Measurements from ENCODE around the gene GFAP.

The GFAP gene

DNA sequence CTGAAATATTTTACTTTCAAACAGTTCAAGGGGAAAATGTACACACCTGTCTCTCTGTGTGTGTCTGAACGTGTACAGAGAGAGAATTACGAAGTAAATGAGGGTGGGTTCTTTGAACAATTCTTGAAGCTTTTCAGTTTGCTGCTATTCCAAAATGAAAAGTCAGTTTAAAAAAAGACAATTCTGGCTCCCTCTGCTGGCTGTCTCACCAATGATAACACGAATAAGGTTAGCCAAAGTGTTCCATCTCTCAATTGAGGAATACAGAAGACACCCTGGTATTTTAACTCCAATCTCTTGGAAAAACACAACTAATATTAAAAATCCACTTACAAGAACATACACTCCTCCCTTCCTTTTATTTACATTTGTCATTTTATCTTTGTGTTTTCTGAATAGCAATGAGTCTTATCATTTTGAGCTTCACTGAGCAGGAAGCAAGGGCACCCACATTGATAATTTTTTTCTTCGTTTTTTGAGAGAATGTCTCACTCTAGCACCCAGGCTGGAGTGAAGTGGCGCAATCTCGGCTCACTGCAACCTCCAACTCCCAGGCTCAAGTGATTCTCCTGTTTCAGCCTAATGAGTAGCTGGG is 36.6 kb downstream of the GFAP start:
- no peaks in the 10 kb centered on the region for H3K79me2 ChIP-seq (ENCODE audit: insufficient read depth, low read length)
- H3F3A ChIP-seq (ENCODE audit: insufficient read depth, low read length) = no peaks in the 10 kb centered on the region
- no peak overlapping the region for H3K9ac ChIP-seq (ENCODE audit: low read length)
- no peaks in the 10 kb centered on the region for H3K4me1 ChIP-seq (ENCODE audit: insufficient read depth, low read length, severe bottlenecking)
- H3K36me3 ChIP-seq (ENCODE audit: insufficient read depth, low read length) = peaks cover 86% of the 10 kb centered on the region
- no peaks in the 10 kb centered on the region for H4K20me1 ChIP-seq (ENCODE audit: insufficient read depth, low read length)
- H3K9me3 ChIP-seq (ENCODE audit: low read length) = no peaks in the 10 kb centered on the region
- no peak overlapping the region for H3K4me3 ChIP-seq (ENCODE audit: low read depth, low read length, poor library complexity, severe bottlenecking)
- no peak overlapping the region for H2AFZ ChIP-seq (ENCODE audit: low read length)
- no peak for TF ChIP-seq EZH2 (IDR thresholded peaks at IDR 0.05; ENCODE audit: borderline replicate concordance, low read length)
- TF ChIP-seq, protein P1, sequence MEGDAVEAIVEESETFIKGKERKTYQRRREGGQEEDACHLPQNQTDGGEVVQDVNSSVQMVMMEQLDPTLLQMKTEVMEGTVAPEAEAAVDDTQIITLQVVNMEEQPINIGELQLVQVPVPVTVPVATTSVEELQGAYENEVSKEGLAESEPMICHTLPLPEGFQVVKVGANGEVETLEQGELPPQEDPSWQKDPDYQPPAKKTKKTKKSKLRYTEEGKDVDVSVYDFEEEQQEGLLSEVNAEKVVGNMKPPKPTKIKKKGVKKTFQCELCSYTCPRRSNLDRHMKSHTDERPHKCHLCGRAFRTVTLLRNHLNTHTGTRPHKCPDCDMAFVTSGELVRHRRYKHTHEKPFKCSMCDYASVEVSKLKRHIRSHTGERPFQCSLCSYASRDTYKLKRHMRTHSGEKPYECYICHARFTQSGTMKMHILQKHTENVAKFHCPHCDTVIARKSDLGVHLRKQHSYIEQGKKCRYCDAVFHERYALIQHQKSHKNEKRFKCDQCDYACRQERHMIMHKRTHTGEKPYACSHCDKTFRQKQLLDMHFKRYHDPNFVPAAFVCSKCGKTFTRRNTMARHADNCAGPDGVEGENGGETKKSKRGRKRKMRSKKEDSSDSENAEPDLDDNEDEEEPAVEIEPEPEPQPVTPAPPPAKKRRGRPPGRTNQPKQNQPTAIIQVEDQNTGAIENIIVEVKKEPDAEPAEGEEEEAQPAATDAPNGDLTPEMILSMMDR (IDR thresholded peaks at IDR 0.05; ENCODE audit: low read length) = peak; percentile 68
- H3K27ac ChIP-seq (ENCODE audit: low read depth, low read length, poor library complexity, severe bottlenecking) = no peak overlapping the region
- no peaks in the 10 kb centered on the region for H3K9me2 ChIP-seq (ENCODE audit: low read depth, low read length)
- no peak overlapping the region for H3K4me2 ChIP-seq (ENCODE audit: low read length)
- H3K27me3 ChIP-seq (ENCODE audit: insufficient read depth, low read length) = no peaks in the 10 kb centered on the region

DNA sequence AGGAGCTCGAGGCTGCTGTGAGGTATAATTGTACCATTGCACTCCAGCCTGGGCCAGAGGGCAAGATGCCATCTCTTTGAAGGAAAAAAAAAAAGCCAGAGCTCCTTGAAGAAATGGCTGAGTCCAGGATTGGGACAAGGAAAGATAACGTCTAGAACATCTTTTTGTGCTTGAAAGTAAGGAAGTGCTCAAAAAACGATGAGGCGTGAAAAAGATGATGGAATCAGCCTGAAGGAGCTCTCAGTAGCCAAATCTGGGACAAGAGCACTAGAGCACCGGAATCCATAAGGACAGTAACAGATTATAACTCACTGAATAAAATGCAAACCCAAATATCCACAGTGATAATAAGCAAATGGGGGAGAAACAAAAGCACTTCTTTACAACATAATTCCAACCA is 38.2 kb downstream of the GFAP start:
- H2AFZ ChIP-seq (ENCODE audit: low read length) = no peak overlapping the region
- H3K4me3 ChIP-seq (ENCODE audit: low read depth, low read length, poor library complexity, severe bottlenecking) = no peak overlapping the region
- no peaks in the 10 kb centered on the region for H3K4me1 ChIP-seq (ENCODE audit: insufficient read depth, low read length, severe bottlenecking)
- H3K9me3 ChIP-seq (ENCODE audit: low read length) = no peaks in the 10 kb centered on the region
- H3K9ac ChIP-seq (ENCODE audit: low read length) = no peak overlapping the region
- no peak overlapping the region for H3K27ac ChIP-seq (ENCODE audit: low read depth, low read length, poor library complexity, severe bottlenecking)
- TF ChIP-seq, protein P1 (IDR thresholded peaks at IDR 0.05; ENCODE audit: low read length) = no peak
- TF ChIP-seq EZH2 (IDR thresholded peaks at IDR 0.05; ENCODE audit: borderline replicate concordance, low read length) = no peak
- H3K27me3 ChIP-seq (ENCODE audit: insufficient read depth, low read length) = no peaks in the 10 kb centered on the region
- peaks cover 85% of the 10 kb centered on the region for H3K36me3 ChIP-seq (ENCODE audit: insufficient read depth, low read length)
- no peaks in the 10 kb centered on the region for H4K20me1 ChIP-seq (ENCODE audit: insufficient read depth, low read length)
- no peaks in the 10 kb centered on the region for H3F3A ChIP-seq (ENCODE audit: insufficient read depth, low read length)
- no peaks in the 10 kb centered on the region for H3K79me2 ChIP-seq (ENCODE audit: insufficient read depth, low read length)
- H3K9me2 ChIP-seq (ENCODE audit: low read depth, low read length) = no peaks in the 10 kb centered on the region
- no peak overlapping the region for H3K4me2 ChIP-seq (ENCODE audit: low read length)

DNA sequence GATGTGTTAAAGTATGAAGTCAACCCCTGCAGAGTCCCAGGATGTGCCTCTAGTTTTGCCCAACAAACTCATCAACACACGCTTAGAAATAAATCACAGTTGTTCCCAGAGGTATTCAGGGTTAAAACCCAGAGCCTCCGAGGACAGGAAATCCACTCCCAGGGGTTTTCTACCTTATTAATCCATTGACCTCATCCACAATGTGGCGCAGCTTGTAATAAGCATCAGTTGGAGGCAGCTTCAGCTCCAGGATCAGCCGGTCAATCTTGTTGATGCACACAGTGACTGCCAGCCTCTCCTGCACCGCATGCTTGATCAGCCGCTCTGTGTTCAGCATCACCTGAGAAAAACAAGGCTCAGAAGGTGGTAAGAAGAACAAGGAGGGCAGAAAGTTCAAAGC is 39.5 kb downstream of the GFAP start:
- no peak overlapping the region for H3K4me2 ChIP-seq (ENCODE audit: low read length)
- no peak for TF ChIP-seq EZH2 (IDR thresholded peaks at IDR 0.05; ENCODE audit: borderline replicate concordance, low read length)
- TF ChIP-seq, protein P1 (IDR thresholded peaks at IDR 0.05; ENCODE audit: low read length) = no peak
- no peak overlapping the region for H2AFZ ChIP-seq (ENCODE audit: low read length)
- H3K36me3 ChIP-seq (ENCODE audit: insufficient read depth, low read length) = peaks cover 81% of the 10 kb centered on the region
- H3K9me2 ChIP-seq (ENCODE audit: low read depth, low read length) = no peaks in the 10 kb centered on the region
- no peaks in the 10 kb centered on the region for H3K9me3 ChIP-seq (ENCODE audit: low read length)
- no peaks in the 10 kb centered on the region for H3K4me1 ChIP-seq (ENCODE audit: insufficient read depth, low read length, severe bottlenecking)
- no peaks in the 10 kb centered on the region for H3K27me3 ChIP-seq (ENCODE audit: insufficient read depth, low read length)
- H3K9ac ChIP-seq (ENCODE audit: low read length) = no peak overlapping the region
- H4K20me1 ChIP-seq (ENCODE audit: insufficient read depth, low read length) = no peaks in the 10 kb centered on the region
- H3F3A ChIP-seq (ENCODE audit: insufficient read depth, low read length) = no peaks in the 10 kb centered on the region
- no peak overlapping the region for H3K27ac ChIP-seq (ENCODE audit: low read depth, low read length, poor library complexity, severe bottlenecking)
- H3K4me3 ChIP-seq (ENCODE audit: low read depth, low read length, poor library complexity, severe bottlenecking) = no peak overlapping the region
- H3K79me2 ChIP-seq (ENCODE audit: insufficient read depth, low read length) = no peaks in the 10 kb centered on the region
